Sigmoid colon (tissue), 7 donors: Measurements from ENCODE around the gene WNK2. TPM values are rescaled to one million over a fixed set of nuclear protein-coding genes. Genes with fewer than 3 reads are reported as not detected.

Source experiments
- DNase-seq: peaks from one replicate; pipeline ENCODE4 v3.0.0-alpha.2; 2019
- H3K27ac ChIP-seq, 4 donors: fragments of 200-600 bp; sonication (generic); one replicate each; pipeline ENCODE4 v1.5.1; 2016 to 2019; ENCODE audit warnings: mild to moderate bottlenecking in 1 of 4
- H3K27me3 ChIP-seq, 3 donors: fragments of 200-600 bp; sonication (generic); one replicate each; pipeline ENCODE4 v1.5.1; 2019; ENCODE audit warnings: mild to moderate bottlenecking in 1 of 3
- H3K36me3 ChIP-seq, 4 donors: fragments of 200-600 bp; sonication (generic); one replicate each; pipeline ENCODE4 v1.5.1; 2016 to 2019
- H3K4me1 ChIP-seq, 4 donors: fragments of 200-600 bp; sonication (generic); one replicate each; pipeline ENCODE4 v1.5.1; 2017 to 2019
- H3K4me3 ChIP-seq, 4 donors: fragments of 200-600 bp; sonication (generic); one replicate each; pipeline ENCODE4 v1.5.1; 2017 to 2019; ENCODE audit warnings: mild to moderate bottlenecking in 2 of 4, moderate library complexity in 1 of 4
- H3K9me3 ChIP-seq, 4 donors: fragments of 200-600 bp in 3 of 4; sonication (generic) in 3 of 4; one replicate each; pipeline versions ENCODE4 v1.5.1 to v1.6.1; 2013 to 2019
- CTCF ChIP-seq, 4 experiments: fragments of 450-650 bp in 3 of 4; fragments of 200-600 bp in 1 of 4; IDR thresholded peaks; one replicate each; pipeline ENCODE4 v1.5.1; 2016 to 2019; ENCODE audit warnings: antibody characterized with exemption in 4 of 4, mild to moderate bottlenecking in 3 of 4, moderate library complexity in 2 of 4
- EP300 ChIP-seq, 4 donors: sonication (generic); formaldehyde crosslinking; IDR thresholded peaks; one replicate each; pipeline ENCODE4 v1.6.1; 2017; ENCODE audit warnings: antibody characterized with exemption in 4 of 4
- POLR2A ChIP-seq, 2 donors: fragments of 450-650 bp; IDR thresholded peaks; one replicate each; pipeline ENCODE4 v1.6.1; 2016; ENCODE audit warnings: antibody characterized with exemption in 2 of 2, mild to moderate bottlenecking in 2 of 2, moderate library complexity in 2 of 2
- POLR2AphosphoS5 ChIP-seq, 4 donors: sonication (generic); formaldehyde crosslinking; IDR thresholded peaks; one replicate each; pipeline ENCODE4 v1.6.1; 2017; ENCODE audit warnings: antibody characterized with exemption in 4 of 4
- WGBS, 2 donors: extraction: QIAGEN DNeasy Blood & Tissue Kit; methylation state at CpG; one replicate each; pipeline ENCODE4 v1.1.7; 2013; 5-methylcytosine and 5-hydroxymethylcytosine counted together
- intact Hi-C: fragments of 100-400 bp; cut with DNase I; formaldehyde crosslinking; loops from one replicate; pipeline ENCODE4 v1.15.1; 2023
- polyA plus RNA-seq, 3 donors: library from polyadenylated mRNA; stranded (reverse); fragments of 200-250 nt; gene quantifications; one replicate each; pipeline ENCODE4 v1.2.3, GENCODE V29; 2013
- total RNA-seq, 4 donors: library from RNA; depleted of rRNA; stranded (reverse); fragments of >200 nt; gene quantifications; one replicate each; pipeline ENCODE4 v1.1.0, GENCODE V29; 2016
- donor health status: healthy with polysubstance abuse.
- donor health status: Bipolar disorder and iron deficiency.
- donor health status: healthy.

WNK2 gene
- total and polyA plus RNA-seq, 7 donors, result 12.6 to 95.8 (median 20.0) TPM

GRCh38 chr9:93173365-93174051 lies 10.4 kb upstream of the WNK2 start:
- no peaks in the 10 kb centered on the region for H3K4me1 ChIP-seq
- TF ChIP-seq POLR2A (IDR thresholded peaks at IDR 0.05) (no peak), CTCF (IDR thresholded peaks at IDR 0.05) (no peak), EP300 (IDR thresholded peaks at IDR 0.05) (no peak), POLR2AphosphoS5 (IDR thresholded peaks at IDR 0.05) (no peak)
- WGBS, 2 donors, result 65 to 77% methylated on average over 12 of the region's 12 CpGs
- no peak overlapping the region for H3K4me3 ChIP-seq
- H3K9me3 ChIP-seq, result no peaks in the 10 kb centered on the region
- intact Hi-C loops, result no loop called here
- no peak overlapping the region for H3K27ac ChIP-seq
- no peak for DNase-seq
- no peaks in the 10 kb centered on the region for H3K36me3 ChIP-seq
- no peaks in the 10 kb centered on the region for H3K27me3 ChIP-seq

- H3K9me3 ChIP-seq, result no peaks in the 10 kb centered on the region
- no peak overlapping the region for H3K27ac ChIP-seq
- no peaks in the 10 kb centered on the region for H3K4me1 ChIP-seq
- DNase-seq, result no peak
- TF ChIP-seq CTCF (IDR thresholded peaks at IDR 0.05), result no peak
- no peak for TF ChIP-seq POLR2A (IDR thresholded peaks at IDR 0.05)
- no peak for TF ChIP-seq EP300 (IDR thresholded peaks at IDR 0.05)
- no peak for TF ChIP-seq POLR2AphosphoS5 (IDR thresholded peaks at IDR 0.05)
- H3K4me3 ChIP-seq, result no peak overlapping the region
- no peaks in the 10 kb centered on the region for H3K36me3 ChIP-seq
- intact Hi-C loops, result no loop called here
- H3K27me3 ChIP-seq, result no peaks in the 10 kb centered on the region
- WGBS, 2 donors, result 65 to 83% methylated on average over 3 of the region's 3 CpGs
These were observed 9.0 kb upstream of the WNK2 start for GRCh38 chr9:93174976-93175375.

GRCh38 chr9:93177676-93178075 lies 6.3 kb upstream of the WNK2 start:
- peaks cover 0 to 6% (median 3%) of the 10 kb centered on the region in 4 donors for H3K4me1 ChIP-seq
- DNase-seq, result no peak
- H3K36me3 ChIP-seq, result no peaks in the 10 kb centered on the region
- H3K27me3 ChIP-seq, result no peaks in the 10 kb centered on the region
- intact Hi-C loops, result no loop called here
- H3K4me3 ChIP-seq, result no peak overlapping the region
- TF ChIP-seq CTCF (IDR thresholded peaks at IDR 0.05) (no peak), POLR2AphosphoS5 (IDR thresholded peaks at IDR 0.05) (no peak), POLR2A (IDR thresholded peaks at IDR 0.05) (no peak), EP300 (IDR thresholded peaks at IDR 0.05) (no peak)
- H3K9me3 ChIP-seq, result no peaks in the 10 kb centered on the region
- 86 to 91% methylated on average over 6 of the region's 6 CpGs for WGBS, 2 donors
- H3K27ac ChIP-seq, result no peak overlapping the region

- intact Hi-C loops, result no loop called here
- Histone ChIP-seq H3K4me1 (peaks cover 0 to 16% (median 14%) of the 10 kb centered on the region in 4 donors), H3K36me3 (no peaks in the 10 kb centered on the region), H3K27ac (no peak overlapping the region), H3K4me3 (no peak overlapping the region), H3K9me3 (no peaks in the 10 kb centered on the region), H3K27me3 (peaks cover 0 to 6% (median 0%) of the 10 kb centered on the region in 3 donors)
- no peak for DNase-seq
- no peak for TF ChIP-seq POLR2AphosphoS5 (IDR thresholded peaks at IDR 0.05)
- no peak for TF ChIP-seq CTCF (IDR thresholded peaks at IDR 0.05)
- TF ChIP-seq EP300 (IDR thresholded peaks at IDR 0.05), result no peak
- no peak for TF ChIP-seq POLR2A (IDR thresholded peaks at IDR 0.05)
- WGBS, 2 donors, result 90 to 92% methylated on average over 22 of the region's 22 CpGs
These were observed 4.8 kb upstream of the WNK2 start for GRCh38 chr9:93178851-93179786.
